ENCODE data around the gene SEPTIN6.

- TF ChIP-seq CTCF (conservative IDR thresholded peaks at IDR 0.05; ENCODE audit: low read depth, low read length) (no peak), EZH2 (IDR thresholded peaks at IDR 0.05; ENCODE audit: borderline replicate concordance, low read depth, low read length, poor library complexity, severe bottlenecking) (no peak)
These were observed 1.1 kb upstream of the SEPTIN6 start for GRCh38 chrX:119693996-119694451.

Measured in A673 (cell line).